ENCODE measurements around the gene PRKCH.

GRCh38 chr14:61419201-61419600, 97.8 kb downstream of the PRKCH start:
- TF ChIP-seq CTCF (IDR thresholded peaks at IDR 0.05) (no peak), CREB1 (CRISPR knock-in tag; IDR thresholded peaks at IDR 0.05) (no peak), KAT7 (CRISPR knock-in tag; IDR thresholded peaks at IDR 0.05; ENCODE audit: borderline replicate concordance) (no peak), ZNF232 (CRISPR knock-in tag; IDR thresholded peaks at IDR 0.05) (no peak), PRDM15 (CRISPR knock-in tag; IDR thresholded peaks at IDR 0.05) (no peak), ATF1 (CRISPR knock-in tag; IDR thresholded peaks at IDR 0.05) (no peak), NFYB (CRISPR knock-in tag; conservative IDR thresholded peaks at IDR 0.05; ENCODE audit: low read depth) (no peak), MYBL2 (CRISPR knock-in tag; IDR thresholded peaks at IDR 0.05) (no peak)

Data from WTC11 (cell line).